HepG2 (cell line): ENCODE data around the gene RHBDL1. TPM values are rescaled to one million over a fixed set of nuclear protein-coding genes. Genes with fewer than 3 reads are reported as not detected.

Experiments
- CHCHD3 ChIP-seq: sonication (generic); formaldehyde crosslinking; IDR thresholded peaks from 2 replicates; pipeline ENCODE4 v1.8.0; 2022; ENCODE audit warnings: mild to moderate bottlenecking, missing genetic modification reagents, moderate library complexity
- ESRRA ChIP-seq: sonication (generic); formaldehyde crosslinking; IDR thresholded peaks from 2 replicates; pipeline ENCODE4 v1.5.1; 2020; ENCODE audit warnings: mild to moderate bottlenecking, low read depth, missing genetic modification reagents
- FOXK2 ChIP-seq: fragments of 450-650 bp; IDR thresholded peaks from 2 replicates; pipeline ENCODE4 v1.6.1; 2016
- KLF15 ChIP-seq: sonication (generic); formaldehyde crosslinking; IDR thresholded peaks from 2 replicates; pipeline ENCODE4 v1.8.1; 2023; ENCODE audit warnings: borderline replicate concordance, mild to moderate bottlenecking, inconsistent platforms, missing genetic modification reagents, mixed read lengths
- MTF2 ChIP-seq: sonication (generic); formaldehyde crosslinking; IDR thresholded peaks from 2 replicates; pipeline ENCODE4 v1.5.0; 2020; ENCODE audit warnings: missing genetic modification reagents, borderline replicate concordance
- PITX1 ChIP-seq: sonication (generic); formaldehyde crosslinking; IDR thresholded peaks from 2 replicates; pipeline ENCODE4 v1.5.1; 2020; ENCODE audit warnings: mild to moderate bottlenecking, missing genetic modification reagents
- RBM22 ChIP-seq: fragments of 200-400 bp; formaldehyde crosslinking; optimal IDR thresholded peaks from 2 replicates; pipeline ENCODE3; 2017; ENCODE audit warnings: mild to moderate bottlenecking, low read length, moderate library complexity
- SETDB1 ChIP-seq: sonication (generic); formaldehyde crosslinking; IDR thresholded peaks from 2 replicates; pipeline ENCODE4 v1.5.1; 2020; ENCODE audit warnings: missing genetic modification reagents, mild to moderate bottlenecking, borderline replicate concordance
- SMAD1 ChIP-seq: sonication (generic); formaldehyde crosslinking; IDR thresholded peaks from 2 replicates; pipeline ENCODE4 v1.4.0; 2020; ENCODE audit warnings: missing genetic modification reagents, low read depth, mild to moderate bottlenecking, borderline replicate concordance
- TSC22D2 ChIP-seq: sonication (generic); formaldehyde crosslinking; IDR thresholded peaks from 2 replicates; pipeline ENCODE4 v1.5.1; 2020; ENCODE audit warnings: missing genetic modification reagents, mild to moderate bottlenecking, borderline replicate concordance
- ZFP36 ChIP-seq: fragments of 150-350 bp; IDR thresholded peaks from 2 replicates; pipeline ENCODE4 v1.6.1; 2018; ENCODE audit warnings: borderline replicate concordance, low read length, low read depth; ENCODE audit not compliant: partially characterized antibody
- ZFP36L2 ChIP-seq: sonication (generic); formaldehyde crosslinking; IDR thresholded peaks from 2 replicates; pipeline ENCODE4 v1.4.0; 2020; ENCODE audit warnings: missing genetic modification reagents
- ZNF180 ChIP-seq: sonication (generic); formaldehyde crosslinking; IDR thresholded peaks from 2 replicates; pipeline ENCODE4 v1.4.0; 2020; ENCODE audit warnings: low read depth, missing genetic modification reagents, borderline replicate concordance
- ZNF20 ChIP-seq: sonication (generic); formaldehyde crosslinking; IDR thresholded peaks from 2 replicates; pipeline ENCODE4 v1.4.0; 2020; ENCODE audit warnings: mild to moderate bottlenecking, moderate library complexity, missing genetic modification reagents
- ZNF383 ChIP-seq: sonication (generic); formaldehyde crosslinking; IDR thresholded peaks from 2 replicates; pipeline ENCODE4 v1.4.0; 2020; ENCODE audit warnings: missing genetic modification reagents, mild to moderate bottlenecking, borderline replicate concordance
- ZNF558 ChIP-seq: sonication (generic); formaldehyde crosslinking; IDR thresholded peaks from 2 replicates; pipeline ENCODE4 v1.9.0; 2022; ENCODE audit warnings: mild to moderate bottlenecking, missing genetic modification reagents, borderline replicate concordance
- ZNF652 ChIP-seq: IDR thresholded peaks from 2 replicates; pipeline ENCODE4 v1.6.1; 2016; ENCODE audit warnings: low read depth, borderline replicate concordance
- ZNF713 ChIP-seq: sonication (generic); formaldehyde crosslinking; IDR thresholded peaks from 2 replicates; pipeline ENCODE4 v1.4.0; 2020; ENCODE audit warnings: mild to moderate bottlenecking, missing genetic modification reagents
- ZNF83 ChIP-seq: sonication (generic); formaldehyde crosslinking; IDR thresholded peaks from 2 replicates; pipeline ENCODE4 v1.4.0; 2020; ENCODE audit warnings: missing genetic modification reagents, mild to moderate bottlenecking, borderline replicate concordance
- polyA plus RNA-seq, 8 experiments: library from polyadenylated mRNA; depleted of rRNA in 3 of 8; stranded (reverse) in 7 of 8; unstranded in 1 of 8; fragments of >200 nt; fragmentation: Illumina TruSeq in 4 of 8; extraction: Trizol in 4 of 8; gene quantifications; 2 replicates each; pipeline versions ENCODE4 v1.2.1 to v1.2.3, GENCODE V29; 2011 to 2016; ENCODE audit warnings: low read depth in 4 of 8, missing spikeins in 1 of 8, mixed read lengths in 1 of 8; ENCODE audit not compliant: insufficient read depth in 1 of 8
- total RNA-seq, 5 experiments: library from RNA; depleted of rRNA; stranded (reverse); fragments of >200 nt; fragmentation: Illumina TruSeq; extraction: Trizol; gene quantifications; 2 replicates each; pipeline ENCODE4 v1.2.3, GENCODE V29; 2016; ENCODE audit warnings: low read depth in 1 of 5
- TF ChIP-seq, protein P1 (sequence below): sonication (generic); formaldehyde crosslinking; IDR thresholded peaks from 2 replicates; pipeline ENCODE4 v1.8.0; 2022; ENCODE audit warnings: low read depth, missing genetic modification reagents
- TF ChIP-seq, protein P2 (sequence below): IDR thresholded peaks from 2 replicates; pipeline ENCODE4 v1.6.1; 2018; ENCODE audit warnings: missing genetic modification reagents, mild to moderate bottlenecking, missing compliant biosample characterization
- TF ChIP-seq, protein P3 (sequence below): sonication (generic); formaldehyde crosslinking; conservative IDR thresholded peaks from 2 replicates; pipeline ENCODE4 v1.4.0; 2020; ENCODE audit warnings: missing genetic modification reagents
- TF ChIP-seq, protein P4 (sequence below): conservative IDR thresholded peaks from 2 replicates; pipeline ENCODE4 v1.6.1; 2018; ENCODE audit warnings: missing genetic modification reagents

Gene RHBDL1
- total and polyA plus RNA-seq, 2 of the 13 experiments (the other 11 are each of a cell fraction or from before 2014, with no cell fraction given): 1.8 to 3.8 TPM

DNA sequence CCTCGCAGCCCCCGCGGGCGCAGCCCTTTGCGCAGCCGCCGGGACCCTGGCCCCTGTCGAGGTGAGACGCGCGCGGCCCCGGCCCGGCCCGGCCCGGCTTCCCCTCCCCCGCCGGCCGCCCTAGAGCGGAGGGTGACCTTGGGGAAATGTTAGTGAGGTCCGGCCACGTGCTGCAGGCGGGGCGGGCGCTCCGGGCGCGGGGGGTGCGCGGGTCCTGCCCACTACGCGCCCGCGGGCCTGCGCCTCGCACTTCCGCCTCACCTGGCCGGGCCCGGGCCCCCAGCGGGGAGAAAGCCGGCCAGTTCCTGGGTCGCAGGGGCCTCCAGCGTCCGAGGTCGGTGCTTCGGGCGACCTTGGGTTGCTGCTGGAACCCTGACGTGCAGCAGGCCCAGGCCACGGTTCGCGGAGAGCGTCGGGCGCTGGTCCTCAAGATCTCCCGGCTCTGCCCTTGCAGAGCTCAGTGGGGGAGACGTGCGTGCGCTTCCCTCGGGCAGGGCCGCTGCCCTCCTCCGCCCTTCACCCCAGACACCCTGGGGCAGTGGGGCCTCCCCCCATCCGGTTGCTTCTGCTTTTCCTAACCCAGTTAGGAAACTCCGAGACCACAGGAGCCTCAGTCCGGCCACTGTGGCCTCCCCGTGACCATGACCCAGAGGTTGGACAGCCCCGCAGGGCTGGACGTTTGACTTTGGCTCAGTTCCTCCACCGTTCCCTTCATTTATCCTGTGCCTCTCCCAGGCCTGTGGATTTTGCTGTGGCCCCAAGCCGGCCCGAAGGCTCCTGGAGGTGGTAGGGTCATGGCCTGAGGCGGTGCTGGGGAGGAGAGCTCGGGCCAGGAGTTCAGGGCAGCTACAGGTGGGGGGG, 33.1 kb upstream of the RHBDL1 start (continued):
- no peak for TF ChIP-seq ZNF20 (CRISPR knock-in tag)
- no peak for TF ChIP-seq RBM22
- TF ChIP-seq MTF2: no peak
- TF ChIP-seq, protein P1, sequence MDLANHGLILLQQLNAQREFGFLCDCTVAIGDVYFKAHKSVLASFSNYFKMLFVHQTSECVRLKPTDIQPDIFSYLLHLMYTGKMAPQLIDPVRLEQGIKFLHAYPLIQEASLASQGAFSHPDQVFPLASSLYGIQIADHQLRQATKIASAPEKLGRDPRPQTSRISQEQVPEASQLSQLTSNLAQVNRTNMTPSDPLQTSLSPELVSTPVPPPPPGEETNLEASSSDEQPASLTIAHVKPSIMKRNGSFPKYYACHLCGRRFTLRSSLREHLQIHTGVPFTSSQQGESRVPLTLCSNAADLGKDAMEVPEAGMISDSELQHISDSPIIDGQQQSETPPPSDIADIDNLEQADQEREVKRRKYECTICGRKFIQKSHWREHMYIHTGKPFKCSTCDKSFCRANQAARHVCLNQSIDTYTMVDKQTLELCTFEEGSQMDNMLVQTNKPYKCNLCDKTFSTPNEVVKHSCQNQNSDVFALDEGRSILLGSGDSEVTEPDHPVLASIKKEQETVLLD (CRISPR knock-in tag): peak; percentile 45; the same call in 1 of the 2 replicates
- TF ChIP-seq ZNF713 (CRISPR knock-in tag): no peak; the same call in 1 of the 2 replicates
- no peak for TF ChIP-seq SETDB1
- TF ChIP-seq ZNF652 (CRISPR knock-in tag): no peak
- TF ChIP-seq, protein P2, sequence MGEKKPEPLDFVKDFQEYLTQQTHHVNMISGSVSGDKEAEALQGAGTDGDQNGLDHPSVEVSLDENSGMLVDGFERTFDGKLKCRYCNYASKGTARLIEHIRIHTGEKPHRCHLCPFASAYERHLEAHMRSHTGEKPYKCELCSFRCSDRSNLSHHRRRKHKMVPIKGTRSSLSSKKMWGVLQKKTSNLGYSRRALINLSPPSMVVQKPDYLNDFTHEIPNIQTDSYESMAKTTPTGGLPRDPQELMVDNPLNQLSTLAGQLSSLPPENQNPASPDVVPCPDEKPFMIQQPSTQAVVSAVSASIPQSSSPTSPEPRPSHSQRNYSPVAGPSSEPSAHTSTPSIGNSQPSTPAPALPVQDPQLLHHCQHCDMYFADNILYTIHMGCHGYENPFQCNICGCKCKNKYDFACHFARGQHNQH (CRISPR knock-in tag): peak; percentile 51; the same call in 1 of the 2 replicates
- TF ChIP-seq ZFP36: no peak
- peak; percentile 59 for TF ChIP-seq PITX1 (CRISPR knock-in tag)
- peak; percentile 89 for TF ChIP-seq ESRRA (CRISPR knock-in tag)
- TF ChIP-seq, protein P3, sequence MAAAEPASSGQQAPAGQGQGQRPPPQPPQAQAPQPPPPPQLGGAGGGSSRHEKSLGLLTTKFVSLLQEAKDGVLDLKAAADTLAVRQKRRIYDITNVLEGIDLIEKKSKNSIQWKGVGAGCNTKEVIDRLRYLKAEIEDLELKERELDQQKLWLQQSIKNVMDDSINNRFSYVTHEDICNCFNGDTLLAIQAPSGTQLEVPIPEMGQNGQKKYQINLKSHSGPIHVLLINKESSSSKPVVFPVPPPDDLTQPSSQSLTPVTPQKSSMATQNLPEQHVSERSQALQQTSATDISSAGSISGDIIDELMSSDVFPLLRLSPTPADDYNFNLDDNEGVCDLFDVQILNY (CRISPR knock-in tag): no peak; the same call in 1 of the 2 replicates
- no peak for TF ChIP-seq FOXK2
- TF ChIP-seq ZNF383: no peak
- peak; percentile 77; the same call in 1 of the 2 replicates for TF ChIP-seq ZNF558 (CRISPR knock-in tag)
- TF ChIP-seq ZNF83 (CRISPR knock-in tag): 0 out of 2 replicates have a peak, but pooled peaks have one; percentile 26
- TF ChIP-seq KLF15: 0 out of 2 replicates have a peak, but pooled peaks have one; percentile 41
- no peak for TF ChIP-seq ZNF180
- 0 out of 2 replicates have a peak, but pooled peaks have one; percentile 38 for TF ChIP-seq CHCHD3 (CRISPR knock-in tag)
- peak; percentile 79; the same call in 1 of the 2 replicates for TF ChIP-seq TSC22D2 (CRISPR knock-in tag)
- no peak for TF ChIP-seq ZFP36L2 (CRISPR knock-in tag)
- no peak for TF ChIP-seq SMAD1
- TF ChIP-seq, protein P4, sequence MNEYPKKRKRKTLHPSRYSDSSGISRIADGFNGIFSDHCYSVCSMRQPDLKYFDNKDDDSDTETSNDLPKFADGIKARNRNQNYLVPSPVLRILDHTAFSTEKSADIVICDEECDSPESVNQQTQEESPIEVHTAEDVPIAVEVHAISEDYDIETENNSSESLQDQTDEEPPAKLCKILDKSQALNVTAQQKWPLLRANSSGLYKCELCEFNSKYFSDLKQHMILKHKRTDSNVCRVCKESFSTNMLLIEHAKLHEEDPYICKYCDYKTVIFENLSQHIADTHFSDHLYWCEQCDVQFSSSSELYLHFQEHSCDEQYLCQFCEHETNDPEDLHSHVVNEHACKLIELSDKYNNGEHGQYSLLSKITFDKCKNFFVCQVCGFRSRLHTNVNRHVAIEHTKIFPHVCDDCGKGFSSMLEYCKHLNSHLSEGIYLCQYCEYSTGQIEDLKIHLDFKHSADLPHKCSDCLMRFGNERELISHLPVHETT (CRISPR knock-in tag): peak; percentile 36; the same call in 1 of the 2 replicates
